HG03196 (cell line): ENCODE results near the gene CEP63.

ENCODE experiments used
- ATAC-seq: cut with Tn5 transposase; IDR thresholded peaks from one replicate; pipeline ENCODE4 v1.9.1; 2021; ENCODE audit not compliant: unreplicated experiment

CEP63 gene

DNA sequence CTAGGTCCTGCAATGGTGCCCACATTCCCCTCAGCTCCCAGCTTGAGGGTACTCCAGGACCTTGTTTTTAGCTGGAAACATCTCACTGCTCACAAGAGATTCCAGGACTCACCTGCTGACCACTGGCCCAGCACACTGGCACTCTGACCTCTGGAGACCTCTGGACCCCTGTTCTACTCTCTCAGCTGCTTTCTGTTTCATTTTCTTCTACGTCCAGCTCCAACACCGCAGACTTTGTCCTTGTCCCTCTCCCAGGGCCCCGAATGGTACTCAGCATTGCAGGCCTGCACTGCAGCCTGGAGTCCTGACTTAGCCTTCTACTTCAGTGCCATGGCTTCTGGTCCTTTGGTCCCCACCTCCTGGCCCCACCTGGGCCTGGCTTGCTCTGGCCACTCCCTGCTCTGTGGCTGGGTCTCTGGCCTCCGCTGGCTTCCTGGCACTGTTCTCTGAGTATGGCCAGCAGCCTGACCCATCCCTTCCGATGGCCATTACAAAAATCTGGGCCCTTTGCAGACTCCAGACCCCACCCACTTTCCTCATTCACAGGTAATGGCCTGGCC lies 137.0 kb downstream of the CEP63 start:
- no peak for ATAC-seq

DNA sequence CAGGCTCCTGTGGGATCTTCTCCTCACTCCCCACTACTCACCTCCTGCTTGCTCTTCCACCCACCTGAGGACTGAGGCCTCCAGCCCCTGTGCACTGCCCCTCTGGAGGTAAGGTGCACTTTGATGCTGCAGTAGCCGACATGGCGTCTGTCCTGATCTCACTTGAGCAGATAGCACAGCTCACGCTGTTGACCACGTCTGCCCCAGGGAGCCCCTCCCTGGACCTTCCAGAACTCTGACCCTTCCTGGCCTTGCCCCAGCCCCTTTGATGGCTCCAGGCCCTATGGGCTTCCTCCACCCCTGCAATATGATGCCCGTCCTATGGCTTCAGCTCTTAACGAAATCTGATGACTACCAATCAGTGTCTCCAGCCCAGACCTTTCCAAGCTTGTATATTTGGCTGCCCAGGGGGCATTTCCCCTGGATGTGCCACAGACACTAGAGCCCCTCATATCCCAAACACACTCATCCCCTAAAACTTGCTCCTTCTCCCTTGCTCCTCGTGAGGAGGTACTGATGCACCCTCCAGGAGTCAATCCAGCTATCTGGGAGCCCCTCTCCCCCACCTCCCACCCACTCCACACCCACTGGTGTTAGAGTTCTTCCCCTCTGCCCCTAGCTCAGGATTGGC lies 137.9 kb downstream of the CEP63 start:
- ATAC-seq: no peak
